Stimulated activated CD4-positive, alpha-beta T cell treated with anti-CD3 and anti-CD28 coated beads, Interleukin-4, amount 100 ng/mL, for 48 hours (primary cell): ENCODE results near the gene PLXNA1.
A peak's percentile ranks its signal among the peaks of the same experiment; 100 is the strongest.

ENCODE experiments used
- DNase-seq, 2 donors: peaks; one replicate each; pipeline ENCODE4 v3.0.0-alpha.2; 2020; ENCODE audit warnings: low read depth in 2 of 2

The PLXNA1 gene

GRCh38 chr3:126967386-126967785 is 15.5 kb upstream of the PLXNA1 start:
- no peak for DNase-seq

DNA sequence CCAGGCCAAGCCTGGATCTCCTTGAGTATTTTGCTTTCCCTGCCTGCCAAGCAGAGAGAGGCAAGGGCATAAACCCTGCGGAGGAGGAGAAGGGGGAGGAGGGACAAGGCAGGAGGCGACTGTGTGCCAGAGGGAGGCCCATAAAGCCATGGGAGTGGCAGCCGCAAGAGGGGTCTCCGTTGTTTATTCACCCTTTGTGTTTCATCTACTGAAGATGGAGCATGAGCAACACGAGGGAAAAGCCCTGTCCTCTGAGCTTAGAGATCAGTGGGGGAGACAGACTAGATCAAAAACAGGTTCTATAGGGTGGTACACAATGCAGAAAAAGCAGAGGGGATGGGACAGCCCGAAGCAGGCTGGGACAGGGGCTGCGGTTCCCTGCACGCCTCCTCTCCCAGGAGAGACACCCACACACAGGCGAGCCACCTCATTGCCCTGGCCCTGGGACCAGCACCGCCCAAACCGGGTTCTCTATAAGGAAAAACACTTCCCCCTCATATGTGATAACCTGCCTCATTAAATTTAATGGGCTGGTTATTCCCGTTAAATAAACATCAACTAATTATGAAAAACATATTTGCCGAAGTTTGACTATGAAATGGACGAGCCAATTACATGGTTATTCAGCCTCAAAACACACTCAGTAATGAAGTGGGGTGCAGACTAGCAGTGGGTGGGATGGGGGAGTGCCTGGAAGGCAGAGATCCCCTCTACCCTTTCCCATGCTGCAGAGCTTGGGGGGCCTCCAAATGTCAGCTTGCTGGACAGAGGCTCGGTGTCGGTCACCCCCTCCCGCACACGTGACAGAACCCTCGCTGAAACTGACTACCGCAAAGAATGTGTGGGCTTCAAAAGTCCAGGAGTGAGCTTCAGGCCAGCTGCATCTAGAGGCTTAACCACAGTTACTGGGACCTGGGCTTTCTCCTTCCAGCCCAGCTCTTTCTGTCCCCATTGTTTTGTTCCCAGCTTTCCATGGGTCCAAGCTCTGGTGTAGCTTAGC is 14.2 kb upstream of the PLXNA1 start:
- DNase-seq, result no peak

- no peak for DNase-seq
Observed at GRCh38 chr3:126969586-126969985, 13.3 kb upstream of the PLXNA1 start.

- no peak for DNase-seq
Observed at GRCh38 chr3:126970101-126970500, 12.8 kb upstream of the PLXNA1 start.

DNA sequence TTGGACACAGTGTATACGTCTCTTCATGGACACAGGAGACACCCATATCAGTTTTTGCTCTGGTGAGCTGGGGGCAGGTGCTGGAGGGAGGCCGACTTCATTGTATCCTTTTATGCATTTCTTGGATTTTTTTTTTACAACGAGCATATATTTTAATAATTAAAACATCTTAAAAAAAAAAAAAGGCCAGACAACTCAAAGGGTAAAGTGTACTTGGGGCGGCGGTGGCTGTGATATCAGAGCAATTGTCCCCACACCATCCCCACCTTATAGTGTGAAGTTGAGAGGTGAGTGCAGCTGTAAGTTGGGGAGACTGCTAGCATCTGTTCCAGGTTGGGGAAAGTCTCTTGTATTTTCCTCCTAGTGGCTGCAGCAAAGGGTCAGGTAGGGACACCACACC is 12.0 kb upstream of the PLXNA1 start:
- no peak for DNase-seq

DNA sequence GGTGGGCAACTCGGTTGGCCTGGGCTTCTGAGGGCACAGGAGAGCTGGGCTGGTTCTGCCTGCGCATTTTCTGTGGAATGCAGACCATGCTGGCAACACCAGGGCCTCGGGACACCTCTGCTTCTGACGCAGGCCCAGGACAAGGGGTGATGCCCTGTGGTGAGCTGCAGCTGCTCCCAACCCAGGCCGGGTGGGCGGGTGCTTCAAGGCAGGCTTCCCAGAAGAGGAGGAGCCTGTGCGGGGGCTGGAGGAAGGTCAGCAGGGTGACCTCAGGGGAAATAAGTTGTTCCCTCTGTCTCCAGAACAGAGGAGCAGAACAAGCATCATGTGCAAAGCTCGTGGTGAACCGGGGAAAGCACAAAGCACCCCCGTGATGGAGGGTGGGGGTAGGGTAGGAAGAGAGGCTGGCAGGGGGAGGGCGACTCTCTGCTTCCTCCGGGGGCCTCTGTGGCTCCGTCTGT is 11.0 kb upstream of the PLXNA1 start:
- DNase-seq, result no peak

DNA sequence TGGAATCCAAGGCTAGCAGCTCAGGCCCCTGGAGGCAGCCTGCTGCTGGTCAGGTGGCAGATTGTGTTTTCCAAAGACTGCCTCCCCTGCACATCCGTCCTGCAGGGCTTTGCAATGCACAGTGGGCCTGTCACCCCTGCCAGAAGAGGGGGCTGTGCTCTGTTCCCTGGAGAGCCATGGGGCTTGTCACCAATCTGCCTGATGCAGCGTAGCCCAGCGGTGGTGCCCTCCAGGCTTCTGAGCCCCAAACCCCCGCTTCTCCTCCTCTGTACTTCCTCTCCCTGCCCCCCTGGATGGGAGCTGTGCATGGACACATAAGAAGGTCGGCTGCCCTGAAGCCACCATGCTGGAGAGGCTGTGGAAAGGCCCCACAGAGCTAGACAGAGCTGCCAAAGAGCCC is 10.0 kb upstream of the PLXNA1 start:
- no peak for DNase-seq

GRCh38 chr3:126973814-126974213 is 9.1 kb upstream of the PLXNA1 start:
- DNase-seq, result no peak

GRCh38 chr3:126974756-126975155 is 8.2 kb upstream of the PLXNA1 start:
- no peak for DNase-seq

DNA sequence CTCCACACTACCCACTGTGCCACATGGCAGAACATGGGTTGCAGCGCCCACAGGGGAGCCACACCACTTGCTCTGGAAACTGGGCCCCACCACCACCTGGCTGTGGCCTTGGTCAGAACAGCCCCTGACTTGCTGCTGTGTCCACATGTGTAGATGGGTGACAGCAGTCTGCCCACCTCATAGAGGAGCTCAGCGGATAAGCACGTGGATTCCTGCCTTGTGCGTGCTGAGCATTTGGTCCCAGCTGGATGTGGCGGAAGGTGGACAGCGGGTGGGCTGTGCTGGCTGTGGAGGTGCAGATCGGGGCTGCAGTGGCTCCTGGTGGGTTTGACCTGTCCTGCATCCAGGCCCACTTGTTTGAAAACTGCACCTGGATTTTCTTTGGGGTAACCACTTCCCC is 6.0 kb upstream of the PLXNA1 start:
- DNase-seq, result no peak

- no peak for DNase-seq
Observed at GRCh38 chr3:126977821-126978220, 5.1 kb upstream of the PLXNA1 start.

- DNase-seq, result no peak
Observed at GRCh38 chr3:126978291-126978690, 4.6 kb upstream of the PLXNA1 start.

DNA sequence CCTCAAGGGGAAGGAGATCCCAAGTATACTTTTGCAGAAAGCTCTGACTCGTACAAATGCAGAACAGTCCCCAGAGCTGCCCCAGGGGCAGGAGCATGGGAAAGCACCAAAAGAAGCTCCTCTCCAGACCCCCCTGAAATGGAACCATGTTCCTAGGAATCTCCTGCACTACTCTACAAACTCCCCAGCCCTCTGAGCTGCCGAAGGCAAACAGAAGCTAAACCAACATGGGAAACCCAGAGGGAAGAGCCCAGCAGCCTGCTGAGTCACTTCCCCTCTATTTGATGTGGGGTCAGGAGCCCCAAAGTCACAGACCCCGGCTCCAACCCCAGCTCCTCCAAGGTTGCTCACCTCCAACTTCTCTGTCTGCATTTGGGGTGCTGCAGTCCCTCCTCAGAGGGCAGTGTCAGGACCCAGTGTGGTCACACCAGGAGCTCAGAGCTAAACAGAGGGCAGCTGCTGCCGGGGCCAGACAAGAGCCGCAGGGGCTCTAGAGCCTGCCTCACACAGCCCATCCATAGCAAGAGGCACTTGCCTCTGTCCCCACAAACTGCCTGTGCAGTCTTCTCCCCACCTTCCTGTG is 3.8 kb upstream of the PLXNA1 start:
- DNase-seq, result no peak

- no peak for DNase-seq
Observed at GRCh38 chr3:126980266-126980811, 2.6 kb upstream of the PLXNA1 start.

GRCh38 chr3:126982126-126982470 is 817 bp upstream of the PLXNA1 start:
- DNase-seq, result peak in 1 of 2 donors; percentile 39

GRCh38 chr3:126983276-126983652 is 349 bp downstream of the PLXNA1 start:
- DNase-seq, result no peak

GRCh38 chr3:126983653-126984390 is 907 bp downstream of the PLXNA1 start:
- peak in 1 of 2 donors; percentile 10 for DNase-seq

GRCh38 chr3:126984391-126985131 is 1.6 kb downstream of the PLXNA1 start:
- no peak for DNase-seq

DNA sequence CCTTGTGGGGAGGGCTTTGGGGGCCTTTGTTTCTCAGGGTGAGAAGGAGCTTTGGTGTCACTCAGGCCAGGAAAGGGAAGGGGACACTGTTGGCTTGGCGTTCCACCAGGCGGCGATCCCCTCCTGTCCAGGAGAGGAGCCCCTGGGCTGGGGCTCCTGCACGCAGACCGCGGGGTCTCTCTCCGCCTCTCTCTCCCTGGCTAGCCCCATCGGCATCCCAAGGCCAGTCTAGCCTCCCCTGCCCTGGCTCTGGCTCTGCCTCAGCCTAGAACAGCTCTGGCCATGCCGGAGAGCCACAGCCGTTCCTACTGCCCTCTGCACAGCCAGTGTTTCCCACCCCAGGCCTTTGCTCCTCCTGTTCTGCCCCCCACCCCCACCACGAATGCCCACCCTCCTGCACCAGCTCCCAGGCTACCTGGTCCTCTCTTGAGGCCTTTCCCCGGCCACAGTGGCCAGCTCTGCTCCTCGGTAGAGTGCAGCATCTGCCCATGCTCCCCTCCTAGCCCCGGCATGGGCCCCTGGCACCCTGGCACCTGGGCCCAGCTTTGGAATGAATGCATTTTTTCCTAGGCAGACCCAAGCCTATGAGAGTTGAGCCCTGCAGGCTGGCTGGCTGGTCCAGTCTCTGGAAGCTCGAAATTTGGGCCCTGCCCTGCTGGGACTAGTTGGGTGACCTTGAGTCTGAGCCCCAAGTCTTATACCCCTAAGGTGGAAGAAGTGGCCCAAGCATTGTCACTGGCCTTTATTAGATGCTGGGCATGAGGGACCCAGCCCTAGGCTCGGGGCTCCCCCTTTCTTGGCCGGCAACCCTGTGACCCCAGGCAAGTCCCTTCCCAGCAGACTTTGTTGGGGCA is 2.4 kb downstream of the PLXNA1 start:
- no peak for DNase-seq

GRCh38 chr3:126986001-126986400 is 3.1 kb downstream of the PLXNA1 start:
- no peak for DNase-seq

- DNase-seq, result no peak
Observed at GRCh38 chr3:126987129-126987528, 4.2 kb downstream of the PLXNA1 start.
